Esophagus squamous epithelium (tissue), 5 donors: Measurements from ENCODE around the gene SFRP5. TPM values are rescaled to one million over a fixed set of nuclear protein-coding genes. Genes with fewer than 3 reads are reported as not detected.

Experiments
- DNase-seq: peaks from one replicate; lab custom pipeline; 2025; lab: John Stamatoyannopoulos, UW
- H3K27ac ChIP-seq, 4 donors: fragments of 200-600 bp; sonication (generic); one replicate each; pipeline ENCODE4 v1.5.1; 2016 to 2019; ENCODE audit warnings: mild to moderate bottlenecking in 1 of 4
- H3K27me3 ChIP-seq, 4 donors: fragments of 200-600 bp; sonication (generic); 1 replicate in 3 of 4; 2 replicates in 1 of 4; pipeline versions ENCODE4 v1.5.1 to v1.6.0; 2017 to 2021; ENCODE audit warnings: antibody characterized with exemption in 1 of 4
- H3K36me3 ChIP-seq, 3 donors: fragments of 200-600 bp; sonication (generic); one replicate each; pipeline ENCODE4 v1.5.1; 2016 to 2019
- H3K4me1 ChIP-seq, 3 donors: fragments of 200-600 bp; sonication (generic); one replicate each; pipeline ENCODE4 v1.5.1; 2017 to 2019
- H3K4me3 ChIP-seq, 4 donors: fragments of 200-600 bp; sonication (generic); 1 replicate in 3 of 4; 2 replicates in 1 of 4; pipeline ENCODE4 v1.5.1; 2016 to 2019; ENCODE audit warnings: mild to moderate bottlenecking in 2 of 4, moderate library complexity in 1 of 4
- H3K9me3 ChIP-seq, 3 donors: fragments of 200-600 bp; sonication (generic); one replicate each; pipeline ENCODE4 v1.5.1; 2016 to 2019
- CTCF ChIP-seq, 6 experiments: fragments of 450-650 bp in 4 of 6; fragments of 200-600 bp in 2 of 6; sonication (generic) in 2 of 6; IDR thresholded peaks; one replicate each; pipeline ENCODE4 v1.5.1; 2016 to 2019; ENCODE audit warnings: antibody characterized with exemption in 6 of 6, mild to moderate bottlenecking in 4 of 6, moderate library complexity in 4 of 6
- POLR2A ChIP-seq, 4 donors: fragments of 450-650 bp; IDR thresholded peaks; one replicate each; pipeline ENCODE4 v1.6.1; 2017; ENCODE audit warnings: antibody characterized with exemption in 4 of 4, mild to moderate bottlenecking in 4 of 4, moderate library complexity in 3 of 4
- WGBS, 2 donors: methylation state at CpG; one replicate each; pipeline ENCODE4 v1.1.5; 2018; 5-methylcytosine and 5-hydroxymethylcytosine counted together
- intact Hi-C: fragments of 100-400 bp; cut with DNase I; formaldehyde crosslinking; loops from one replicate; pipeline ENCODE4 v1.15.0; 2022
- total RNA-seq, 4 donors: library from RNA; depleted of rRNA; stranded (reverse); fragments of >200 nt; gene quantifications; one replicate each; pipeline ENCODE4 v1.1.0, GENCODE V29; 2016
- donor health status: DM: yes; HTN: yes; CAD: no.

The SFRP5 gene
- total RNA-seq, 4 donors from 2014 or later, result 0.44 to 2.7 (median 0.70) TPM; not detected in 1

GRCh38 chr10:97781618-97782331 is 10.0 kb upstream of the SFRP5 start:
- TF ChIP-seq CTCF (IDR thresholded peaks at IDR 0.05), result no peak
- TF ChIP-seq POLR2A (IDR thresholded peaks at IDR 0.05), result no peak
- DNase-seq, result no peak
- H3K4me3 ChIP-seq, result no peak overlapping the region
- WGBS, 2 donors, result 32 to 45% methylated on average over 7 to 9 of the region's 14 CpGs
- H3K36me3 ChIP-seq, result no peaks in the 10 kb centered on the region
- H3K4me1 ChIP-seq, result peaks cover 5 to 33% (median 8%) of the 10 kb centered on the region in 3 donors
- no peaks in the 10 kb centered on the region for H3K9me3 ChIP-seq
- peak overlapping the region in 1 of 4 donors; percentile 21 for H3K27ac ChIP-seq
- H3K27me3 ChIP-seq, result no peaks in the 10 kb centered on the region
- intact Hi-C loops, result no loop called here

GRCh38 chr10:97780841-97781617 is 9.2 kb upstream of the SFRP5 start:
- Histone ChIP-seq H3K27ac (peak overlapping the region in 1 of 4 donors; percentile 21), H3K9me3 (no peaks in the 10 kb centered on the region), H3K36me3 (no peaks in the 10 kb centered on the region), H3K4me3 (no peak overlapping the region), H3K4me1 (peaks cover 5 to 33% (median 8%) of the 10 kb centered on the region in 3 donors), H3K27me3 (no peaks in the 10 kb centered on the region)
- WGBS, 2 donors, result 44 to 61% methylated on average over 5 to 7 of the region's 7 CpGs
- no peak for DNase-seq
- intact Hi-C loops, result no loop called here
- no peak for TF ChIP-seq POLR2A (IDR thresholded peaks at IDR 0.05)
- TF ChIP-seq CTCF (IDR thresholded peaks at IDR 0.05), result no peak

GRCh38 chr10:97779975-97780374 is 8.2 kb upstream of the SFRP5 start:
- H3K4me3 ChIP-seq, result no peak overlapping the region
- H3K36me3 ChIP-seq, result no peaks in the 10 kb centered on the region
- H3K9me3 ChIP-seq, result no peaks in the 10 kb centered on the region
- DNase-seq, result no peak
- intact Hi-C loops, result no loop called here
- no peak overlapping the region for H3K27ac ChIP-seq
- WGBS, 2 donors, result 77 to 92% methylated on average over 2 to 3 of the region's 3 CpGs
- peaks cover 5 to 26% (median 8%) of the 10 kb centered on the region in 3 donors for H3K4me1 ChIP-seq
- TF ChIP-seq CTCF (IDR thresholded peaks at IDR 0.05), result no peak
- no peak for TF ChIP-seq POLR2A (IDR thresholded peaks at IDR 0.05)
- peaks cover 0 to 3% (median 0%) of the 10 kb centered on the region in 4 donors for H3K27me3 ChIP-seq

GRCh38 chr10:97779492-97779891 is 7.7 kb upstream of the SFRP5 start:
- no peak for DNase-seq
- Histone ChIP-seq H3K36me3 (no peaks in the 10 kb centered on the region), H3K4me3 (no peak overlapping the region), H3K27me3 (peaks cover 0 to 7% (median 0%) of the 10 kb centered on the region in 4 donors), H3K4me1 (peaks cover 5 to 26% (median 8%) of the 10 kb centered on the region in 3 donors), H3K9me3 (no peaks in the 10 kb centered on the region), H3K27ac (no peak overlapping the region)
- TF ChIP-seq POLR2A (IDR thresholded peaks at IDR 0.05) (no peak), CTCF (IDR thresholded peaks at IDR 0.05) (no peak)
- 58 to 79% methylated on average over 3 to 4 of the region's 4 CpGs for WGBS, 2 donors
- intact Hi-C loops, result no loop called here
